HCT116 (cell line): ENCODE measurements around the gene SOCS1.

ENCODE experiments used
- EZH2 ChIP-seq: fragments of 200-600 bp; sonication (generic); IDR thresholded peaks from 2 replicates; pipeline ENCODE4 v1.6.1; 2017; ENCODE audit warnings: antibody characterized with exemption, mixed run types
- TCF7L2 ChIP-seq: IDR thresholded peaks from 2 replicates; pipeline ENCODE4 v1.7.0; 2011; ENCODE audit warnings: borderline replicate concordance, inconsistent platforms; ENCODE audit not compliant: insufficient read depth, insufficient read length; ENCODE audit errors: extremely low read depth

- no peak for TF ChIP-seq EZH2
- no peak for TF ChIP-seq TCF7L2
Measured at GRCh38 chr16:11212798-11213196, 43.2 kb downstream of the SOCS1 start.
